RWPE1 (cell line): ENCODE measurements around the gene FEV.
A peak's percentile ranks its signal among the peaks of the same experiment; 100 is the strongest.

Source experiments
- CTCF ChIA-PET: fragments of 350-600 bp; sonication (Branson Sonifier 250); formaldehyde crosslinking; extraction: SDS; loops from one replicate; lab custom pipeline; 2021; lab: Yijun Ruan, JAX
- POLR2A ChIA-PET: fragments of 400-600 bp; formaldehyde crosslinking; extraction: SDS; loops from one replicate; lab custom pipeline; 2020; ENCODE audit warnings: antibody characterized with exemption; ENCODE audit not compliant: low non-redundant PET; lab: Yijun Ruan, JAX
- DNase-seq: peaks from one replicate; pipeline ENCODE4 v3.0.0; 2012; ENCODE audit warnings: low spot score
- H3K27ac ChIP-seq: fragments of 450-650 bp; 2 replicates; pipeline ENCODE4 v1.5.1; 2017
- TF ChIP-seq, protein P1 (sequence below): fragments of 450-650 bp; conservative IDR thresholded peaks from 2 replicates; pipeline ENCODE4 v1.5.1; 2017; ENCODE audit warnings: low read depth, mild to moderate bottlenecking

FEV gene

DNA sequence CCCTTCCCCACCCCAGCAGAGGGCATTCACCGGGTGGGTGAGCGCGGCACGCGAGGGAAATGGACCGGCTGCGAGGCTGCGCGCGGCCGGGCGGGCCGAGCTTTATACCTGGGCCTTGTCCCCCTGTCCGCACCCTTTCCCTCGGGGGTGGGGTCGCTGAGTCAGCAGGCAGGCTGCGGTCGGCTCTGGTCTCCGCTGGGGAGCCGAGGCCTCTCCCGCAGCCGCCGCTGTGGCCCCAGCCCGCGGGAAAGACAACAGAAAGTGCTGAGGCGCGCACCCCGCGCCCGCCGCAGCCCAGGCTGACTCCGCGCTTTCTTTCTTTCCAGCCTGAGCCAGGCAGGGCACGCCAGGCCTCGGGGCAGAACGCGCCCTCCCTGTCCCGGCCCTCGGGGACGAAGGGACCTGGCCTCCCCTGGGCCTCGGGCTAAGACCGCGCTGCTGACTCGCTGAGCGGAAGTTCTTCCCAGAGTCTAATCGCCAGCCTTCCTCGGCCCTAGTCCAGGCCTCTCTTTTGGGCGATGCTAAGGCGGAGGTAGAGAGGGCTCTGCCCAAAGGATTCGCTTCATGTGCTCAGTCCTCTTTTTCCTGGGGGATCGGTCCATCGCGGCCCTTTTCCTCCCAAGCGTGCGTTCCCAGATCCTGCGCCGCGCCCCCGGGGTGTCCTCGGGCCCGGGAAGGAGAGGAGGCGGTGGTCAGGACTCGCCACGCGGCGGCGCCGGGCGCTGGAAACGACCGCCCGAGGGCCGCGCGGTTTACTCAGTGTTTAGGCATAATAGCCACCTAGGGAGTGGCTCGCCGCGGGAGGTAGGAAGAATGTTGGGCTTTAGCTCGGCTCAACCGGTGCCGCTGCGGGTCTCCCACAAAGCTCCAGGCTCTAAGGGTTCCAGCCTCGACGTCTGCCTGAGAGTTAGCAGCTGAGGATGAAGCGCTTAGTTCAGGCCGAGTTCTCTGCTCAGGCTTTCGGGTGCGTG is 8.6 kb upstream of the FEV start, which contains the start of gene CRYBA2:
TSS of gene CRYBA2 (minus strand) at position 78 of the 971 bp plus-strand sequence. CDS start 246 bp downstream, outside the sequence.
- no peak within 1 kb of the TSS for H3K27ac ChIP-seq
- TF ChIP-seq, protein P1, sequence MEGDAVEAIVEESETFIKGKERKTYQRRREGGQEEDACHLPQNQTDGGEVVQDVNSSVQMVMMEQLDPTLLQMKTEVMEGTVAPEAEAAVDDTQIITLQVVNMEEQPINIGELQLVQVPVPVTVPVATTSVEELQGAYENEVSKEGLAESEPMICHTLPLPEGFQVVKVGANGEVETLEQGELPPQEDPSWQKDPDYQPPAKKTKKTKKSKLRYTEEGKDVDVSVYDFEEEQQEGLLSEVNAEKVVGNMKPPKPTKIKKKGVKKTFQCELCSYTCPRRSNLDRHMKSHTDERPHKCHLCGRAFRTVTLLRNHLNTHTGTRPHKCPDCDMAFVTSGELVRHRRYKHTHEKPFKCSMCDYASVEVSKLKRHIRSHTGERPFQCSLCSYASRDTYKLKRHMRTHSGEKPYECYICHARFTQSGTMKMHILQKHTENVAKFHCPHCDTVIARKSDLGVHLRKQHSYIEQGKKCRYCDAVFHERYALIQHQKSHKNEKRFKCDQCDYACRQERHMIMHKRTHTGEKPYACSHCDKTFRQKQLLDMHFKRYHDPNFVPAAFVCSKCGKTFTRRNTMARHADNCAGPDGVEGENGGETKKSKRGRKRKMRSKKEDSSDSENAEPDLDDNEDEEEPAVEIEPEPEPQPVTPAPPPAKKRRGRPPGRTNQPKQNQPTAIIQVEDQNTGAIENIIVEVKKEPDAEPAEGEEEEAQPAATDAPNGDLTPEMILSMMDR = 0 out of 2 replicates have a peak, but pooled peaks have one; percentile 10
- DNase-seq = no peak
- CTCF ChIA-PET = interaction anchor here (0.6 to 7.7 kb wide), 9 partner anchors 9 to 347 kb away, joined by 3 to 53 read pairs (median 4); no protein-coding TSS in a partner anchor
- POLR2A ChIA-PET = no interaction called here

DNA sequence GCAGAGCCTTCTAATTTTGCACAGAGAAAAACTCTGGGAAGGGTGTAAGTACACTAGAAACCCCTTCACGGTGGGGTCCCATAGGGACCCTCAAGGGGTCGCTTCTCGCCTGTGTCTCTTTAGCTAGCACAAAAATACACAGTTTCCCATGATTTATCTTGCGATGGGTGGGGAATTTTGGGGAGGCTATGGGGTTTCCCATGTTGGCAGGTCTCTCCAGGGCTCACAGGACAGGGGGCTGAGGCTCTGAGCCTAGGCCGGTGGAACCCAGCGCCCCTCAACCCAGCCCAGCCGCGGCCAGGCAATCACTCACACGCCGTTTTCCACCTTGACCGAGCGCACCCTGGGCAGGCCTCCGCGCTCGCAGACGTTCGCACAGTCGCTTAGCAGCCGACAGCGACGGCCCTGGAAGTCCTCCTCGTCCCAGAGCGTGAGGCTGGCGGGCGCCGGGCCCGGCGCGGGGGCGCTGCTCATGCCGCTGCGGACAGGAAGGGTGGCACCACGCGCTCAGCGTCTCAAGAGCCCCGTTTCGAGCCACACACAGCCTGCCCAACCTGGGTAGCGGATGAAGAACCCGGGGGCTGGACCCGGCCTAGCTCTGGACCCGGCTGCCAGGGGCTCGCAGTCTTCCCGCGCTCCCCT is 7.8 kb upstream of the FEV start:
- no peak for DNase-seq
- ChIA-PET POLR2A (no interaction called here), CTCF (interaction anchor here (0.6 to 7.7 kb wide), 4 partner anchors 13 to 348 kb away, joined by 3 to 53 read pairs (median 10); no protein-coding TSS in a partner anchor)
- H3K27ac ChIP-seq = no peak overlapping the region
- TF ChIP-seq, protein P1 = no peak

- TF ChIP-seq, protein P1 = no peak
- ChIA-PET POLR2A (no interaction called here), CTCF (interaction anchor here (7.7 kb wide), 1 partner anchor 12 kb away, joined by 53 read pairs; no protein-coding TSS in a partner anchor)
- no peak overlapping the region for H3K27ac ChIP-seq
- no peak for DNase-seq
Observed at GRCh38 chr2:218992196-218992595, 7.2 kb upstream of the FEV start.

DNA sequence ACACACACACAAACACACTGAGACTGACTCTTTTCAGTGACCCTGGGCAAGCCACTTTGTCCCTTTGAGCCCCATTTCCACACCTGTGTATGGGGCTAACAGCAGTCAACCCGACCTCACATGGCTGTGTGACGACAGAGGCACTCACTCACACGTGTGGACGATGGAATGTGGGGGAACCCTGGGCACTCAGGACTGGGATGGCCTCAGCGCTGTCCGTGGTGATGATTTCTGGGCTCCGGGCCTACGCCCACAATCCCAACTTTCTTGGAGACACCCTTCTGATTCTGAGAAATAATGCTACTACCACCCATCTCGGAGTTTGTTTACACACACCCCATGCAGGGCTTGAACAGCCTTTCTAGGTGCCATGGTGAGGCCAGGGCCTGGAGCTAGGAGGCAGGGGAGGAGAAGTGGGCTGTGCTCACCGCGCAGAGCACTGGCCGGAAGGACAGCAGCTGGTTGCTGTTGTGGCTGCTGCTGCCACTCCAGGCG is 6.7 kb upstream of the FEV start:
- TF ChIP-seq, protein P1 = no peak
- no peak overlapping the region for H3K27ac ChIP-seq
- ChIA-PET CTCF (interaction anchor here (0.6 to 7.7 kb wide), 3 partner anchors 11 to 38 kb away, joined by 3 to 53 read pairs (median 5); no protein-coding TSS in a partner anchor), POLR2A (no interaction called here)
- DNase-seq = peak; percentile 52

DNA sequence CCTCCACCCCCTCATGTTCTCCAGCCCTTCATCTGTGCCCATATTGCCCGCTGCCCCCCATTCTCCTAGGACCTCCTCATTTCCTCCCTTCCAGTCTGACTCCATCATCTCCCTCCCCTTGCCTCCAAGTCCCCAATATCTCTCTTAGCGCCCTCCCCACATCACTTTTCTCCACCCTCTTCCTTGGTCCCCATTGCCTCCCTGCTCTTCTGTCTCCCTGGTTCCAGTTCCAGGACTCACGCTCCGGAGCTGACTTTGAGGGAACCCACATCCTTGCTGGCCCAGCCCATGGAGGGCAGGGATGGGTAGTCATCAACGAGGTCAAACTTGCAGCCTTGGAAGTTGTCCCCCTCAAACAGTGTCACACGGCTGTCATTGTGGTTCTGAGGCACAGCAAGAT is 5.6 kb upstream of the FEV start:
- DNase-seq = no peak
- TF ChIP-seq, protein P1 = no peak
- no peak overlapping the region for H3K27ac ChIP-seq
- ChIA-PET CTCF (interaction anchor here (0.6 to 7.7 kb wide), 3 partner anchors 10 to 128 kb away, joined by 3 to 53 read pairs (median 3); no protein-coding TSS in a partner anchor), POLR2A (no interaction called here)

- CTCF ChIA-PET = interaction anchor here (0.7 to 7.7 kb wide), 2 partner anchors 10 to 12 kb away, joined by 3 to 53 read pairs; no protein-coding TSS in a partner anchor
- H3K27ac ChIP-seq = no peak overlapping the region
- POLR2A ChIA-PET = no interaction called here
- no peak for DNase-seq
- TF ChIP-seq, protein P1 = no peak
Observed at GRCh38 chr2:218990052-218990451, 5.1 kb upstream of the FEV start.
